ELF-1 (cell line): ENCODE data around the gene KRTAP4-9.
"Not testable (repeated sequence)": the region's sequence is repeated elsewhere in the genome, so short reads cannot be mapped to it uniquely, and the experiment has no call there.

Source experiments
- DNase-seq: peaks from one replicate; pipeline ENCODE4 v3.0.0-alpha.2; 2016; ENCODE audit warnings: low read depth, low spot score

The KRTAP4-9 gene

DNA sequence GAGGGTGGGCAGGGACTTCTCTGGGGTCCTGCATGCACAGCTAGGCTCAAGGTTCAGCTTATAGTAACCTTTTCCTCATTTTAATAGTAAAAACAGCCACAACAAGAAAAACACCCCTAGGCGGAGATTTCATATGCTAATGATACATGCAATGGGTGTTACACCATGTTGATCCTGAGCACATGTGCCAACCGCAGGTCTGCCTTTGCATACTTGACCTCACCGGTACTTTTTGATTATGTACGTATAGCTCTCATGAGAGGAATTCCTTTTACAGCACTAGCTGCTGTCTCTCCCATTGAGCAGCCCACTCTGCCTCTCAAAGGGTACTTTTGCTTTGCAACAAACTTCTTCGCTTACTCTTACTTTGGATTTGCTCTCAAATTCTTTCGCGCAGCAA lies 9.1 kb upstream of the KRTAP4-9 start:
- no peak for DNase-seq

GRCh38 chr17:41098042-41098441 lies 7.1 kb upstream of the KRTAP4-9 start, which contains the start of gene KRTAP4-8:
Gene KRTAP4-8, minus strand, starts transcription at chr17:41098142. Its CDS starts 58 bp downstream, at chr17:41098084.
- no peak for DNase-seq

DNA sequence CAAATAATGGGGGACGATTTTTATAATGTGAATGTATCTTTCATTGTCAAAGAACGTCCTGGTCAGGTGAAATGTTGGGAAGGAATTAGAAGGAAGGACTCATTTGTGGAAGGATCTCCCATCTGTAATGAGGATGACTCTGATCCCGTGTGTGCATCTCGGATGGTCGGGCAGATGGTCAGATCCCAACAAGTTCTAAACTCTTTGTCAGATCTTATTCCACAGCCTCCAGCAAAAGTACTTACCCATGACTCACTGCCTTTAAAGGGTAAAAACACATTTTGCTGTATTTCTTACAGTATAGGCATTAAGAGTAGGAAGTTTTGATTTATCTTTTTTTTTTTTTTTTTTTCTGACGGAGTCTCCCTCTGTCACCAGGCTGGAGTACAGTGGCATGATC lies 6.7 kb upstream of the KRTAP4-9 start:
- no peak for DNase-seq

DNA sequence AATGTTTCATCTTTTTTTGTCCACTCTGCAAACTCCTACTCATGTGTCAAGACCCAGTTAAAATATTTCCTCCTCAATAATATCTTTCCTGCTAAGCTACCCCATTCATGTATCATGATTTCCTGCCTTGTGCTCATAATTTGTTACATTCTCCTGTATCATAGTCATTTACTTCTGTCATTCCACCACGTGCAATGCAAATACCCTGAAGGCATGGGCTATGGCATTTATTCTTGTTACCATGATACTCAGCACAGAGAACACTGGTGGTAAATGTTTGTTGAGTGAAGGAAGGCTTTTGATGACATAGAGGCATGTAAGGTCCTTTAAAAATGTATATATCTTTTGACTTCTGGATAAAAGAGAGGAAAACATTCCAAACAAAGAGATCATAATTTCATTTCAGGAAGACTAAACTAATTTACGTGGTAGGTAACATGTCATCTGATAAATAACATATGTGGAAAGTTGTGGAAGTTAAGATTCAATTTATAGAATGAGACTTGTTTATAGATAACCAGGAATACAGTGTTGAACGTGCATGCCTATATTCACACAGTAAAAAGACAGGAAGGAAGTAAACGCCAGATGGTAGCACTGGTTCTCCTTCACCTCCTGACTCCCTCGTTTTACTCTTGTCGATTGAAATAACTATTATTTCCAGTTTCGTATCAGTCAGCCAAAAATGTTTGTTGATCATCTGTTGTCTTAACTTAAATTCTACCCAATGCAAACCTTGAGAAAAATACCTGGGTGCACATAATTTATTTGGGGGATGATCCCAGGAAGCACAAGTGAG lies 5.3 kb upstream of the KRTAP4-9 start:
- not testable (repeated sequence) for DNase-seq

GRCh38 chr17:41101586-41102259 lies 3.5 kb upstream of the KRTAP4-9 start, which contains the start of gene KRTAP4-16:
Gene KRTAP4-16, minus strand, starts transcription at chr17:41102209. Its CDS starts 0 bp downstream, at chr17:41102209.
- DNase-seq, result no peak

GRCh38 chr17:41103896-41104295 lies 1.3 kb upstream of the KRTAP4-9 start:
- no peak for DNase-seq

GRCh38 chr17:41104386-41105038 lies 677 bp upstream of the KRTAP4-9 start:
- not testable (repeated sequence) for DNase-seq

- no peak for DNase-seq
These were observed 2.8 kb downstream of the KRTAP4-9 start for GRCh38 chr17:41107941-41108450.

DNA sequence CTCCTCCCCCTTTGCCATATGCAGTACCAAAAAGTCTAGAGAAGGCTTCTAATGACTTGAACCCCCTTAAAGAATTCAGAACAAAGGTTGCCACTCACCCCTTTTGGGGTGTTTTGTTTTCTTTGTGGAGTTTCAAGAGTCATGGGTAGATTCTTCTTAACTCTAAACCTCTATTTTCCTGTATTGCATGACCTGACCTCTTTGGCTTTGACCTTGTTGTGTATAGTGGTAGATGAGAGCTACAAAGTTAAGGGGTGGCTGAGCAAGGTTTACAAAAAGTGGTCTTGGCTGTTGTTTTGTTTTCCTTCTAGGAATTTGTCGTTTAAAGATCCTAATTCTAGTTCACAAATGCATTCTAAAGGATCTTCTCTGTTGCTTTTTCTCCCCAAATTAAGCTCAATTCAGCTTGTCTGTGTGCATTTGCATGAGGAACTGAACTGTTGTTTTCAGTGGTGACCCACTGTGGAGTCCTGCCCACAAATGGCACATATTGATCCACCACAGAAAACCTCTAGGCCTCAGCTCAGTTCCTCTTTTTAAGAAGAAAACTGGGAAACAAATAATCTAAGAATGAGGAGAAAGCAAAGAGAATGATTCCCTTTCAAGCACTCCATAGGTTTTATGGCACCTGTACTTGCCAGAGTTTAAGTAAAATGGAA lies 3.7 kb downstream of the KRTAP4-9 start:
- not testable (repeated sequence) for DNase-seq

- no peak for DNase-seq
These were observed 6.1 kb downstream of the KRTAP4-9 start for GRCh38 chr17:41111151-41111885.

DNA sequence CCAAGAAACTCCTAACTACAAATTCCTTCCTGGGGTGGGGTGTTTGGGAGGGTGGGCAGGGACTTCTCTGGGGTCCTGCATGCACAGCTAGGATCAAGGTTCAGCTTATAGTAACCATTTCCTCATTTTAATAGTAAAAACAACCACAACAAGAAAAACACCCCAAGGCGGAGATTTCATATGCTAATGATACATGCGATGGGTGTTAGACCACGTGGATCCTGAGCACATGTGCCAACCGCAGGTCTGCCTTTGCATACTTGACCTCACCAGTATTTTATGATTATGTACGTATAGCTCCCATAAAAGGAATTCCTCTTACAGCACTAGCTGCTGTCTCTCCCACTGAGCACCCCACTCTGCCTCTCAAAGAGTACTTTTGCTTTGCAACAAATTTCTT lies 11.1 kb downstream of the KRTAP4-9 start:
- no peak for DNase-seq

GRCh38 chr17:41117846-41118386 lies 12.7 kb downstream of the KRTAP4-9 start, which contains the start of gene KRTAP4-11:
Gene KRTAP4-11, minus strand, starts transcription at chr17:41118373. Its CDS starts 58 bp downstream, at chr17:41118315.
- DNase-seq, result not testable (repeated sequence)

GRCh38 chr17:41118721-41119120 lies 13.5 kb downstream of the KRTAP4-9 start:
- no peak for DNase-seq

GRCh38 chr17:41119696-41120690 lies 14.8 kb downstream of the KRTAP4-9 start:
- DNase-seq, result not testable (repeated sequence)

- DNase-seq, result no peak
These were observed 16.6 kb downstream of the KRTAP4-9 start for GRCh38 chr17:41121742-41122141.

GRCh38 chr17:41123292-41123990 lies 18.3 kb downstream of the KRTAP4-9 start:
- DNase-seq, result not testable (repeated sequence)

DNA sequence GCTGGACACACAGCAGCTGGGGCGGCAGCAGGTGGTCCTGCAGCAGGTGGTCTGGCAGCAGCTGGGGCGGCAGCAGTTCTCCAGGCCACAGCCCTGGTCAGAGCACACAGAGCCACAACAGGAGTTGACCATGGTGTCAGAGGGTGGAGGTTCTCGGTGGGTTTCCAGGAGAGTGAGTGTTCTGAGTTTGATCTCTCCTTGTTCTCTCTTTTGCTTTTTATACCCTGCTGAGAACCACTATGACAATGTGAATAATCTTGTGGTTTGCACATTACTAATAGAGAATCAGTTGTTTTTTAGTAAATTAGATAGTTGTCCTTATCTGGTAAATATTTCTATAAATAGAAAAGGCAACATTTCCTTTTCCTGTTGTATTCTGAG lies 18.8 kb downstream of the KRTAP4-9 start, which contains the start of gene KRTAP4-12:
Gene KRTAP4-12 (minus strand): TSS at position 192 of the 381 bp plus-strand sequence. CDS start 60 bp downstream, at position 132.
- DNase-seq, result not testable (repeated sequence)

GRCh38 chr17:41125064-41125463 lies 19.9 kb downstream of the KRTAP4-9 start:
- no peak for DNase-seq
